OCI-LY3 (cell line): ENCODE data around the gene FAM53C.

ENCODE experiments used
- H2AFZ ChIP-seq: fragments of 200-600, 300-600 bp; shearing (Covaris generic); 2 replicates; pipeline ENCODE4 v1.6.0; 2014; ENCODE audit warnings: antibody characterized with exemption, low read depth, low read length
- H3K27ac ChIP-seq: fragments of 200-600, 300-600 bp; sonication (generic); 2 replicates; pipeline ENCODE4 v1.5.1; 2014; ENCODE audit warnings: mild to moderate bottlenecking, low read length, moderate library complexity, mixed read lengths
- H3K27me3 ChIP-seq: fragments of 200-600, 300-600 bp; sonication (generic); 2 replicates; pipeline ENCODE4 v1.6.1; 2014; ENCODE audit warnings: low read depth, low read length, mixed read lengths
- H3K36me3 ChIP-seq: fragments of 200-600, 300-600 bp; sonication (generic); replicated peaks from 2 replicates; pipeline ENCODE3; 2014; ENCODE audit warnings: low read depth, low read length, mixed read lengths
- H3K4me1 ChIP-seq: fragments of 300-600, 200-600 bp; sonication (generic); 2 replicates; pipeline ENCODE4 v1.6.1; 2014; ENCODE audit warnings: low read length, mixed read lengths
- H3K4me2 ChIP-seq: fragments of 200-600, 300-600 bp; sonication (generic); 2 replicates; pipeline ENCODE4 v1.6.1; 2014; ENCODE audit warnings: low read length, mixed read lengths
- H3K4me3 ChIP-seq: fragments of 300-600, 200-600 bp; sonication (generic); 2 replicates; pipeline ENCODE4 v1.5.1; 2014; ENCODE audit warnings: antibody characterized with exemption, mild to moderate bottlenecking, low read length, moderate library complexity
- H3K79me2 ChIP-seq: fragments of 300-600, 200-600 bp; shearing (Covaris generic); 2 replicates; pipeline ENCODE4 v1.6.1; 2014; ENCODE audit warnings: mild to moderate bottlenecking, low read length, mixed read lengths
- H3K9ac ChIP-seq: fragments of 300-600, 200-600 bp; shearing (Covaris generic); 2 replicates; pipeline ENCODE4 v1.6.0; 2014; ENCODE audit warnings: mild to moderate bottlenecking, low read length, moderate library complexity
- H3K9me3 ChIP-seq: fragments of 200-600, 300-600 bp; shearing (Covaris generic); 2 replicates; pipeline ENCODE4 v1.6.1; 2014; ENCODE audit warnings: low read length, mixed read lengths; ENCODE audit not compliant: insufficient read depth
- H4K20me1 ChIP-seq: fragments of 200-600, 300-600 bp; sonication (generic); 2 replicates; pipeline ENCODE4 v1.6.1; 2016; ENCODE audit warnings: low read length, mixed read lengths; ENCODE audit not compliant: insufficient read depth
- EZH2phosphoT487 ChIP-seq: fragments of 200-600 bp; shearing (Covaris generic); IDR thresholded peaks from 2 replicates; pipeline ENCODE4 v1.6.1; 2018; ENCODE audit warnings: antibody characterized with exemption, mixed run types, low read depth
- TF ChIP-seq, protein P1 (sequence below): fragments of 200-600, 300-600 bp; sonication (generic); IDR thresholded peaks from 2 replicates; pipeline ENCODE4 v1.5.1; 2014; ENCODE audit warnings: antibody characterized with exemption, low read length, low read depth

Gene FAM53C

DNA sequence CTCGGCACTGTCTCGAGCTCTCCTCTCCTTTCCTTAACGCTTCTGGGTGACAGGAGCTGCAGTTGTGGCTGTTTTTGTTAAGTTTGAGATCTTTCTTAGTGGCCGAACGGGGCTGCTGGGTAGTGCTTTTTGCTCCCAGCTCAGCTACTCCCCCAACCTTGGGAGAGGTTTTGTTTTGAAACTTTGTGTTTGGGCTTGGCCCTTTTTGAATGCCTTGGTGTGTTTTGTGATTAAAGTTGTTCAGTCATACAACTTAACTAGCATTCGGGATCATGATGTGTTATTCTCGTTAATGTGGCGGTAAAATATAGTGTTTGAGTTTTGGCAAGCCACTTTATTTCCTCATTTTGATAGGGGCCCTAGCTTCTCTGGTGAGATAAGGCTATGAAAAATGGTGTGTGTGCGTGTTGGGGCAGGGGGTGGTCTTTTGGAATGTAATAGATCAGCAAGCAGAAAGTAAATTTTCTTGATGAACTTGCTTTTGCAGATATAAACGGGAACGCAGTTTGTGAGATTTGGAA is 15.6 kb downstream of the FAM53C start:
- H2AFZ ChIP-seq = no peak overlapping the region
- peak overlapping the region; percentile 89 for H3K4me2 ChIP-seq
- peak overlapping the region; percentile 98 for H3K4me3 ChIP-seq
- no peaks in the 10 kb centered on the region for H3K27me3 ChIP-seq
- no peaks in the 10 kb centered on the region for H3K9me3 ChIP-seq
- H3K27ac ChIP-seq = peak overlapping the region; percentile 93
- peaks cover 23% of the 10 kb centered on the region for H4K20me1 ChIP-seq
- H3K79me2 ChIP-seq = peaks cover 60% of the 10 kb centered on the region
- peaks cover 14% of the 10 kb centered on the region for H3K4me1 ChIP-seq
- H3K9ac ChIP-seq = peak overlapping the region; percentile 98
- TF ChIP-seq, protein P1, sequence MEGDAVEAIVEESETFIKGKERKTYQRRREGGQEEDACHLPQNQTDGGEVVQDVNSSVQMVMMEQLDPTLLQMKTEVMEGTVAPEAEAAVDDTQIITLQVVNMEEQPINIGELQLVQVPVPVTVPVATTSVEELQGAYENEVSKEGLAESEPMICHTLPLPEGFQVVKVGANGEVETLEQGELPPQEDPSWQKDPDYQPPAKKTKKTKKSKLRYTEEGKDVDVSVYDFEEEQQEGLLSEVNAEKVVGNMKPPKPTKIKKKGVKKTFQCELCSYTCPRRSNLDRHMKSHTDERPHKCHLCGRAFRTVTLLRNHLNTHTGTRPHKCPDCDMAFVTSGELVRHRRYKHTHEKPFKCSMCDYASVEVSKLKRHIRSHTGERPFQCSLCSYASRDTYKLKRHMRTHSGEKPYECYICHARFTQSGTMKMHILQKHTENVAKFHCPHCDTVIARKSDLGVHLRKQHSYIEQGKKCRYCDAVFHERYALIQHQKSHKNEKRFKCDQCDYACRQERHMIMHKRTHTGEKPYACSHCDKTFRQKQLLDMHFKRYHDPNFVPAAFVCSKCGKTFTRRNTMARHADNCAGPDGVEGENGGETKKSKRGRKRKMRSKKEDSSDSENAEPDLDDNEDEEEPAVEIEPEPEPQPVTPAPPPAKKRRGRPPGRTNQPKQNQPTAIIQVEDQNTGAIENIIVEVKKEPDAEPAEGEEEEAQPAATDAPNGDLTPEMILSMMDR = no peak
- TF ChIP-seq EZH2phosphoT487 = no peak
- H3K36me3 ChIP-seq = peaks cover 3% of the 10 kb centered on the region

DNA sequence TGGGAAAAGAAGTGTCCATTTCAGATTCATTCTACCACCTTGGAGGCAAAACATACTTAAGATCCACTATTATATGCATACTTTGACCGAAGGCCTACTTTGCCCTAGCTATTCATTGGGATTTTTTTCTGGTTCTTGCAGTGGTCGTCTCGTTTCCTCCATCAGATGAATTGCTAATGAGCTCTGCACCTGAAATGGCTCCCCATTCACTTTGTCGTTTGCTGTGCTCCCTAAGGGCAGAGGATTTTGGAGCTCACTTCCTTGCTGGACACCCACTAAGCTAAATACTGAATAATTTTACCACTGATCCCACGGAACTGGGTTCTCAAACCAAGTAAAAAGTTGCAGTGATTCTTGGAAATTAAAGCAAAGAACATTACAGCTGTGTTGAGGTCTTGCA is 16.3 kb downstream of the FAM53C start:
- Histone ChIP-seq H3K4me3 (peak overlapping the region; percentile 98), H3K36me3 (peaks cover 3% of the 10 kb centered on the region), H3K4me1 (peaks cover 14% of the 10 kb centered on the region), H3K79me2 (peaks cover 66% of the 10 kb centered on the region), H3K4me2 (peak overlapping the region; percentile 89), H2AFZ (no peak overlapping the region), H4K20me1 (peaks cover 28% of the 10 kb centered on the region), H3K9ac (peak overlapping the region; percentile 98), H3K27me3 (no peaks in the 10 kb centered on the region), H3K9me3 (no peaks in the 10 kb centered on the region), H3K27ac (peak overlapping the region; percentile 93)
- TF ChIP-seq, protein P1 = no peak
- no peak for TF ChIP-seq EZH2phosphoT487

DNA sequence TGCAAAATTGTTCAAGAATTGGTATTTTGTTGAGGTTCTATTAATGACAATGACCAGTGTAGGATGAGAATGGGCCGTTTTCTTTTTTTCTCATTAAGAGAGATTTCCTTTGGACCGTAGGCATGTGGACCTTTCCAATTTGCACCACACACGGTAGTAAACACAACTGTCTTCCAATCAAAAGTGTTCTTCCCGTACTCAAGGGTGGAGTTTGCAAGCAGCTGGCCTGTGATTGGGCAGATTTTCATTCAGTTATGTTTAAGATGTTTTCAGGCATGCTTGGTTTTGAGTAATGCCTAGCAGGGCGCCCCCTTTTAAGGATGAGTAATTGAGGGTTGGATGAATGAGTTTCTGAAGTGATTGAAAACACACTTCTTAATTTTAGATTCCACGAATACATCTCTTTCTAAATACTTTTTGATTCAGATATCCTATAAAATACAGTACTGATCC is 16.9 kb downstream of the FAM53C start:
- H3K4me3 ChIP-seq = peak overlapping the region; percentile 98

DNA sequence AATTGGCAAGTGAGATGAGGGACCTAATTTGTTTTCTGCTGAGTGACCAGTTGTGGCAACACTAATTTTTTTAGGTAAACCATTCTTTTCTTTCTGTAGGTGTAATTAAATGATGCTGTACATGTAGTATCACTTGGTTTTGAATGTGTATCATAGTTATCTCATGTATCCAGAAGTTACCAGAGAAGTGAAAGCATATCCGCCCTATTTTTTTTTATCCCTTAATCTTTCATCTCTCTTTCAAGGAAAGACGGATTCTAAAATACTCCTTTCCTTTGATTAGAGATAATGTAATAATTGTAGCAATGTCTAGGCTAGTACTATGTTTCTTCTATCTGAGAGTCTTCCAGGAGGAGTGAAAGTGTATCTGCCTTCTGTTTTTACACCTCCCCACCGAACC is 21.6 kb downstream of the FAM53C start:
- Histone ChIP-seq H3K4me2 (no peak overlapping the region), H2AFZ (no peak overlapping the region), H3K4me1 (peaks cover 9% of the 10 kb centered on the region), H4K20me1 (peaks cover 56% of the 10 kb centered on the region), H3K4me3 (no peak overlapping the region), H3K27ac (no peak overlapping the region), H3K79me2 (peaks cover 94% of the 10 kb centered on the region), H3K27me3 (no peaks in the 10 kb centered on the region), H3K36me3 (no peaks in the 10 kb centered on the region), H3K9ac (no peak overlapping the region), H3K9me3 (no peaks in the 10 kb centered on the region)
- TF ChIP-seq, protein P1 = no peak
- no peak for TF ChIP-seq EZH2phosphoT487

More for the DNA sequence above, 16.9 kb downstream of the FAM53C start:
- peak overlapping the region; percentile 89 for H3K4me2 ChIP-seq
- peaks cover 72% of the 10 kb centered on the region for H3K79me2 ChIP-seq
- H2AFZ ChIP-seq = no peak overlapping the region
- H3K27me3 ChIP-seq = no peaks in the 10 kb centered on the region
- 0 out of 2 replicates have a peak overlapping the region, but pooled peaks have one; percentile 98 for H3K9ac ChIP-seq
- H4K20me1 ChIP-seq = peaks cover 34% of the 10 kb centered on the region
- TF ChIP-seq, protein P1 = peak; percentile 16; the same call in 1 of the 2 replicates
- TF ChIP-seq EZH2phosphoT487 = no peak
- no peaks in the 10 kb centered on the region for H3K9me3 ChIP-seq
- peaks cover 14% of the 10 kb centered on the region for H3K4me1 ChIP-seq
- peaks cover 3% of the 10 kb centered on the region for H3K36me3 ChIP-seq
- H3K27ac ChIP-seq = peak overlapping the region; percentile 93; the same call in 1 of the 2 replicates
